H9 (cell line): ENCODE results near the gene CHCHD3. TPM values are rescaled to one million over a fixed set of nuclear protein-coding genes. Genes with fewer than 3 reads are reported as not detected.

Experiments used
- DNase-seq: peaks from one replicate; pipeline ENCODE4 v3.0.0-alpha.2; 2017
- H2AFZ ChIP-seq: one replicate; pipeline ENCODE4 v1.6.1; 2013; ENCODE audit warnings: mild to moderate bottlenecking, low read length, control low read depth, moderate library complexity
- H2AK5ac ChIP-seq: 2 replicates; pipeline ENCODE4 v1.6.1; 2013; ENCODE audit warnings: low read length, control low read depth, mixed read lengths; ENCODE audit not compliant: insufficient read length
- H2BK120ac ChIP-seq: one replicate; pipeline ENCODE4 v1.6.1; 2013; ENCODE audit warnings: low read depth, mild to moderate bottlenecking, low read length, control low read depth, inconsistent platforms; ENCODE audit not compliant: poor library complexity, severe bottlenecking
- H2BK12ac ChIP-seq: 2 replicates; pipeline ENCODE4 v1.6.1; 2013; ENCODE audit warnings: low read length, control low read depth, mixed read lengths, low read depth; ENCODE audit not compliant: insufficient read length
- H2BK15ac ChIP-seq: 2 replicates; pipeline ENCODE4 v1.6.1; 2013; ENCODE audit warnings: low read depth, low read length, control low read depth
- H2BK20ac ChIP-seq: one replicate; pipeline ENCODE4 v1.6.1; 2013; ENCODE audit warnings: low read depth, mild to moderate bottlenecking, low read length, control low read depth, inconsistent platforms; ENCODE audit not compliant: poor library complexity, severe bottlenecking
- H2BK5ac ChIP-seq: 2 replicates; pipeline ENCODE4 v1.6.1; 2013; ENCODE audit warnings: low read length, control low read depth, mixed read lengths; ENCODE audit not compliant: insufficient read length
- H3K14ac ChIP-seq: 2 replicates; pipeline ENCODE4 v1.6.1; 2013; ENCODE audit warnings: low read length, control low read depth; ENCODE audit not compliant: insufficient read depth
- H3K18ac ChIP-seq: 2 replicates; pipeline ENCODE4 v1.6.1; 2013; ENCODE audit warnings: low read depth, mild to moderate bottlenecking, mixed read lengths, low read length, control low read depth; ENCODE audit not compliant: insufficient read length
- H3K23ac ChIP-seq: 2 replicates; pipeline ENCODE4 v1.6.1; 2013; ENCODE audit warnings: low read length, control low read depth, mixed read lengths, low read depth; ENCODE audit not compliant: insufficient read length
- H3K23me2 ChIP-seq: 2 replicates; pipeline ENCODE4 v1.6.1; 2013; ENCODE audit warnings: low read depth, mild to moderate bottlenecking, mixed read lengths, low read length, control low read depth; ENCODE audit not compliant: insufficient read length, poor library complexity, severe bottlenecking
- H3K27ac ChIP-seq: 2 replicates; pipeline ENCODE4 v1.5.1; 2013; ENCODE audit warnings: low read length, control low read depth, mixed read lengths, low read depth; ENCODE audit not compliant: insufficient read length
- H3K27me3 ChIP-seq: 2 replicates; pipeline ENCODE4 v1.6.1; 2013; ENCODE audit warnings: low read length, control low read depth, inconsistent platforms; ENCODE audit not compliant: insufficient read depth
- H3K4ac ChIP-seq: 2 replicates; pipeline ENCODE4 v1.6.1; 2013; ENCODE audit warnings: low read depth, mild to moderate bottlenecking, control low read depth, inconsistent platforms, low read length, moderate library complexity
- H3K4me1 ChIP-seq: 2 replicates; pipeline ENCODE4 v1.6.1; 2013; ENCODE audit warnings: low read length, control low read depth, inconsistent platforms; ENCODE audit not compliant: insufficient read depth
- H3K4me2 ChIP-seq: 2 replicates; pipeline ENCODE4 v1.6.1; 2013; ENCODE audit warnings: low read length, control low read depth, mixed read lengths; ENCODE audit not compliant: insufficient read length, insufficient read depth
- H3K56ac ChIP-seq: 2 replicates; pipeline ENCODE4 v1.6.1; 2013; ENCODE audit warnings: low read depth, mild to moderate bottlenecking, mixed read lengths, low read length, control low read depth; ENCODE audit not compliant: insufficient read length
- H3K79me1 ChIP-seq: 2 replicates; pipeline ENCODE4 v1.6.1; 2013; ENCODE audit warnings: low read depth, mild to moderate bottlenecking, moderate library complexity, low read length, control low read depth, inconsistent platforms; ENCODE audit not compliant: insufficient read depth, poor library complexity, severe bottlenecking
- H3K79me2 ChIP-seq: 2 replicates; pipeline ENCODE4 v1.6.1; 2013; ENCODE audit warnings: low read length, control low read depth, inconsistent platforms; ENCODE audit not compliant: insufficient read depth
- H3K9ac ChIP-seq: 2 replicates; pipeline ENCODE4 v1.6.1; 2013; ENCODE audit warnings: low read length, control low read depth, mixed read lengths; ENCODE audit not compliant: insufficient read length; ENCODE audit errors: extremely low read depth
- H3K9me3 ChIP-seq: one replicate; pipeline ENCODE4 v1.6.1; 2013; ENCODE audit warnings: low read depth, low read length, inconsistent platforms; ENCODE audit not compliant: control insufficient read depth
- H3T11ph ChIP-seq: one replicate; pipeline ENCODE4 v1.6.1; 2013; ENCODE audit warnings: mild to moderate bottlenecking, low read length, control low read depth, inconsistent platforms
- H4K20me1 ChIP-seq: one replicate; pipeline ENCODE4 v1.6.1; 2013; ENCODE audit not compliant: control insufficient read depth, insufficient read length, insufficient read depth
- H4K5ac ChIP-seq: 2 replicates; pipeline ENCODE4 v1.6.1; 2013; ENCODE audit warnings: low read depth, mild to moderate bottlenecking, mixed read lengths, low read length, control low read depth; ENCODE audit not compliant: insufficient read length
- H4K8ac ChIP-seq: replicated peaks from 2 replicates; pipeline ENCODE4 v1.6.1; 2013; ENCODE audit warnings: low read length, control low read depth, mixed read lengths, low read depth; ENCODE audit not compliant: insufficient read length
- H4K91ac ChIP-seq: 2 replicates; pipeline ENCODE4 v1.6.1; 2013; ENCODE audit warnings: low read depth, mild to moderate bottlenecking, moderate library complexity, mixed read lengths, low read length, control low read depth; ENCODE audit not compliant: insufficient read length
- H3K27ac Mint-ChIP-seq, 3 experiments: 2 replicates in 2 of 3; 3 replicates in 1 of 3; pipeline ENCODE4 v1.8.0; 2020 to 2021; ENCODE audit warnings: mixed read lengths in 3 of 3, mild to moderate bottlenecking in 1 of 3, moderate library complexity in 1 of 3
- H3K27me3 Mint-ChIP-seq: 2 replicates; pipeline ENCODE4 v1.8.0; 2021; ENCODE audit warnings: low read depth, mild to moderate bottlenecking, moderate library complexity, mixed read lengths
- H3K36me3 Mint-ChIP-seq, 3 experiments: 2 replicates in 2 of 3; 3 replicates in 1 of 3; pipeline ENCODE4 v1.8.0; 2020 to 2021; ENCODE audit warnings: low read depth in 3 of 3, mixed read lengths in 3 of 3; ENCODE audit not compliant: insufficient read depth in 1 of 3
- H3K4me1 Mint-ChIP-seq, 2 experiments: 2 replicates each; pipeline ENCODE4 v1.8.0; 2020; ENCODE audit warnings: mixed read lengths in 2 of 2
- H3K4me3 Mint-ChIP-seq, 2 experiments: 2 replicates in 1 of 2; 3 replicates in 1 of 2; pipeline ENCODE4 v1.8.0; 2020 to 2021; ENCODE audit warnings: mild to moderate bottlenecking in 2 of 2, mixed read lengths in 2 of 2, moderate library complexity in 1 of 2
- H3K9me3 Mint-ChIP-seq, 2 experiments: 2 replicates in 1 of 2; 3 replicates in 1 of 2; pipeline ENCODE4 v1.8.0; 2020; ENCODE audit warnings: mild to moderate bottlenecking in 2 of 2, mixed read lengths in 2 of 2, moderate library complexity in 1 of 2
- WGBS: extraction: QIAGEN DNeasy Blood & Tissue Kit; methylation state at CpG from one replicate; pipeline ENCODE4 v1.1.7; 2013; ENCODE audit warnings: missing lambda C conversion rate, low lambda C conversion rate, mixed read lengths; ENCODE audit not compliant: insufficient read length; ENCODE audit errors: extremely low coverage; 5-methylcytosine and 5-hydroxymethylcytosine counted together
- total RNA-seq: library from RNA; stranded (reverse); gene quantifications from 2 replicates; pipeline ENCODE4 v1.2.1, GENCODE V29; 2021
- TF ChIP-seq, protein P1 (sequence below): fragments of 200-600 bp; sonication (generic); conservative IDR thresholded peaks from 3 replicates; pipeline ENCODE4 v1.8.0; 2021; ENCODE audit warnings: antibody characterized with exemption, mild to moderate bottlenecking

CHCHD3 gene
- total RNA-seq, 1 experiment from 2014 or later, result 104 TPM

DNA sequence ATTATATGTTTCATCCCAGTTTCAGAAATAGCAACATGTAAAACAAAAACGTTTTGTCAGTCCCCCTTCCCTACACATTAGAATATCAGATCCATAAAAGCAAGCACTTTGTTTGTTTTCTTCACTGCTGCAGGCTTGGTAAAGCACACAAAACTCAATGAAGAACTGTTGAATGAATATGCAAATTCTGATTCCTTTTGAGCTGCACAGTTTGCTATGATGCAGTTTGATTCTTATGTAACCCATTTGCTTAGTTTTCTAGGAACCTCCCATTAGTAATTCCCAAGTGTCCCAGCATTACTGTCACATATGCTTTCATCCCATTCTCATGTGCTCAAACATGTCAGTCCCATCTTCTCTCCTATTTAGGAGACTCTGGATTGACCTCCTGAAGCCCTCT, 26.1 kb upstream of the CHCHD3 start:
- no peak overlapping the region for H3K4ac ChIP-seq
- H2BK120ac ChIP-seq, result no peak overlapping the region
- H3K23ac ChIP-seq, result no peak overlapping the region
- H3K9me3 Mint-ChIP-seq, result peaks cover 28 to 30% of the 10 kb centered on the region in 2 experiments
- no peak overlapping the region for H3K27ac Mint-ChIP-seq
- no peaks in the 10 kb centered on the region; the same call in 1 of the 2 replicates for H3K27me3 Mint-ChIP-seq
- no peak overlapping the region for H3K27ac ChIP-seq
- DNase-seq, result no peak
- no peak overlapping the region for H3K14ac ChIP-seq
- no peak overlapping the region for H2BK12ac ChIP-seq
- peaks cover 3 to 31% (median 11%) of the 10 kb centered on the region in 3 experiments; a peak in 6 of 7 replicates for H3K36me3 Mint-ChIP-seq
- H3K27me3 ChIP-seq, result no peaks in the 10 kb centered on the region
- no peak overlapping the region for H2BK15ac ChIP-seq
- no CpG with 5 or more reads among the region's 1 CpG for WGBS
- H3K4me1 ChIP-seq, result no peaks in the 10 kb centered on the region; the same call in 1 of the 2 replicates
- H3K4me1 Mint-ChIP-seq, result peaks cover 9 to 10% of the 10 kb centered on the region in 2 experiments; a peak in 3 of 4 replicates
- no peak overlapping the region for H2AK5ac ChIP-seq
- no peak overlapping the region for H3T11ph ChIP-seq
- no peak overlapping the region for H4K91ac ChIP-seq
- no peak overlapping the region for H2BK5ac ChIP-seq
- no peak overlapping the region for H3K4me2 ChIP-seq
- no peak overlapping the region for H4K8ac ChIP-seq
- H3K23me2 ChIP-seq, result no peaks in the 10 kb centered on the region
- no peak overlapping the region for H3K4me3 Mint-ChIP-seq
- H3K79me1 ChIP-seq, result no peaks in the 10 kb centered on the region
- TF ChIP-seq, protein P1, sequence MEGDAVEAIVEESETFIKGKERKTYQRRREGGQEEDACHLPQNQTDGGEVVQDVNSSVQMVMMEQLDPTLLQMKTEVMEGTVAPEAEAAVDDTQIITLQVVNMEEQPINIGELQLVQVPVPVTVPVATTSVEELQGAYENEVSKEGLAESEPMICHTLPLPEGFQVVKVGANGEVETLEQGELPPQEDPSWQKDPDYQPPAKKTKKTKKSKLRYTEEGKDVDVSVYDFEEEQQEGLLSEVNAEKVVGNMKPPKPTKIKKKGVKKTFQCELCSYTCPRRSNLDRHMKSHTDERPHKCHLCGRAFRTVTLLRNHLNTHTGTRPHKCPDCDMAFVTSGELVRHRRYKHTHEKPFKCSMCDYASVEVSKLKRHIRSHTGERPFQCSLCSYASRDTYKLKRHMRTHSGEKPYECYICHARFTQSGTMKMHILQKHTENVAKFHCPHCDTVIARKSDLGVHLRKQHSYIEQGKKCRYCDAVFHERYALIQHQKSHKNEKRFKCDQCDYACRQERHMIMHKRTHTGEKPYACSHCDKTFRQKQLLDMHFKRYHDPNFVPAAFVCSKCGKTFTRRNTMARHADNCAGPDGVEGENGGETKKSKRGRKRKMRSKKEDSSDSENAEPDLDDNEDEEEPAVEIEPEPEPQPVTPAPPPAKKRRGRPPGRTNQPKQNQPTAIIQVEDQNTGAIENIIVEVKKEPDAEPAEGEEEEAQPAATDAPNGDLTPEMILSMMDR, result no peak
- H3K79me2 ChIP-seq, result no peaks in the 10 kb centered on the region
- H3K9ac ChIP-seq, result no peak overlapping the region
- H2AFZ ChIP-seq, result no peak overlapping the region
- H4K20me1 ChIP-seq, result no peaks in the 10 kb centered on the region
- H3K9me3 ChIP-seq, result no peaks in the 10 kb centered on the region
- no peak overlapping the region for H4K5ac ChIP-seq
- no peak overlapping the region for H2BK20ac ChIP-seq
- H3K56ac ChIP-seq, result no peak overlapping the region
- H3K18ac ChIP-seq, result no peak overlapping the region
